ENCODE measurements around the gene NMNAT3. TPM values are rescaled to one million over a fixed set of nuclear protein-coding genes. Genes with fewer than 3 reads are reported as not detected.
"Not testable (repeated sequence)": the region's sequence is repeated elsewhere in the genome, so short reads cannot be mapped to it uniquely, and the experiment has no call there.

Gene NMNAT3
- total RNA-seq, 4 donors from 2014 or later = 9.6 to 17.1 (median 11.3) TPM

GRCh38 chr3:139601191-139601961 is 76.4 kb downstream of the NMNAT3 start:
- Histone ChIP-seq H3K27ac (no peak overlapping the region), H3K9me3 (no peaks in the 10 kb centered on the region), H3K27me3 (no peaks in the 10 kb centered on the region), H3K4me3 (no peak overlapping the region), H3K4me1 (no peaks in the 10 kb centered on the region), H3K36me3 (peaks cover 0 to 9% of the 10 kb centered on the region in 2 donors)
- ATAC-seq = no peak
- WGBS, 2 donors (ENCODE audit: low coverage in 1 of 2) = 69 to 88% methylated on average over 5 of the region's 5 CpGs
- no peak for TF ChIP-seq POLR2AphosphoS5 (IDR thresholded peaks at IDR 0.05)
- TF ChIP-seq EP300 (IDR thresholded peaks at IDR 0.05) = no peak
- TF ChIP-seq POLR2A (IDR thresholded peaks at IDR 0.05) = no peak
- TF ChIP-seq CTCF (IDR thresholded peaks at IDR 0.05) = no peak

GRCh38 chr3:139597947-139598346 is 79.8 kb downstream of the NMNAT3 start:
- no peak overlapping the region for H3K27ac ChIP-seq
- no peak for TF ChIP-seq CTCF (IDR thresholded peaks at IDR 0.05)
- no peak for TF ChIP-seq EP300 (IDR thresholded peaks at IDR 0.05)
- TF ChIP-seq POLR2A (IDR thresholded peaks at IDR 0.05) = no peak
- no peak for TF ChIP-seq POLR2AphosphoS5 (IDR thresholded peaks at IDR 0.05)
- no peaks in the 10 kb centered on the region for H3K4me1 ChIP-seq
- no peaks in the 10 kb centered on the region for H3K9me3 ChIP-seq
- no peak overlapping the region for H3K4me3 ChIP-seq
- H3K27me3 ChIP-seq = no peaks in the 10 kb centered on the region
- 45 to 78% methylated on average over 1 of the region's 1 CpG for WGBS, 2 donors (ENCODE audit: low coverage in 1 of 2)
- ATAC-seq = no peak
- peaks cover 0 to 9% of the 10 kb centered on the region in 2 donors for H3K36me3 ChIP-seq

GRCh38 chr3:139591186-139591585 is 86.6 kb downstream of the NMNAT3 start:
- no CpG with 5 or more reads among the region's 22 CpGs for WGBS, 2 donors (ENCODE audit: low coverage in 1 of 2)
- ATAC-seq, H3K9me3 ChIP-seq: not testable (repeated sequence)

GRCh38 chr3:139588450-139588849 is 89.3 kb downstream of the NMNAT3 start:
- Histone ChIP-seq H3K4me3 (no peak overlapping the region), H3K4me1 (no peaks in the 10 kb centered on the region), H3K27ac (no peak overlapping the region), H3K36me3 (no peaks in the 10 kb centered on the region), H3K9me3 (no peaks in the 10 kb centered on the region), H3K27me3 (no peaks in the 10 kb centered on the region)
- ATAC-seq = no peak
- TF ChIP-seq EP300 (IDR thresholded peaks at IDR 0.05) (no peak), CTCF (IDR thresholded peaks at IDR 0.05) (no peak), POLR2AphosphoS5 (IDR thresholded peaks at IDR 0.05) (no peak)
- 96 to 100% methylated on average over 1 to 4 of the region's 4 CpGs for WGBS, 2 donors (ENCODE audit: low coverage in 1 of 2)

More at GRCh38 chr3:139591186-139591585, 86.6 kb downstream of the NMNAT3 start:
- H3K27me3 ChIP-seq, H3K4me1 ChIP-seq, H3K4me3 ChIP-seq, H3K27ac ChIP-seq, H3K36me3 ChIP-seq: not testable (repeated sequence)

GRCh38 chr3:139587797-139588196 is 90.0 kb downstream of the NMNAT3 start:
- Histone ChIP-seq H3K9me3 (no peaks in the 10 kb centered on the region), H3K27me3 (no peaks in the 10 kb centered on the region), H3K36me3 (no peaks in the 10 kb centered on the region), H3K4me1 (no peaks in the 10 kb centered on the region), H3K4me3 (no peak overlapping the region), H3K27ac (no peak overlapping the region)
- no peak for ATAC-seq
- TF ChIP-seq POLR2AphosphoS5 (IDR thresholded peaks at IDR 0.05) (no peak), POLR2A (IDR thresholded peaks at IDR 0.05) (no peak), CTCF (IDR thresholded peaks at IDR 0.05) (no peak), EP300 (IDR thresholded peaks at IDR 0.05) (no peak)
